Stimulated activated CD8-positive, alpha-beta memory T cell treated with anti-CD3 and anti-CD28 coated beads, Interleukin-12 subunit alpha, Interleukin-12 subunit beta, amount 100 ng/mL, for 24 hours (primary cell): ENCODE results near the gene MPZ.
"Not testable (repeated sequence)": the region's sequence is repeated elsewhere in the genome, so short reads cannot be mapped to it uniquely, and the experiment has no call there.

ENCODE experiments used
- DNase-seq: peaks from one replicate; pipeline ENCODE4 v3.0.0-alpha.2; 2020; ENCODE audit errors: extremely low read depth

Gene MPZ

GRCh38 chr1:161300478-161300877 lies 9.3 kb downstream of the MPZ start:
- no peak for DNase-seq

- DNase-seq = no peak
Measured at GRCh38 chr1:161299347-161299746, 10.4 kb downstream of the MPZ start.

GRCh38 chr1:161298116-161298515 lies 11.7 kb downstream of the MPZ start:
- no peak for DNase-seq

GRCh38 chr1:161297415-161297814 lies 12.4 kb downstream of the MPZ start:
- DNase-seq = no peak

GRCh38 chr1:161290779-161291178 lies 19.0 kb downstream of the MPZ start:
- DNase-seq = no peak

GRCh38 chr1:161287482-161288054 lies 22.2 kb downstream of the MPZ start:
- no peak for DNase-seq

- DNase-seq = no peak
Measured at GRCh38 chr1:161285521-161285920, 24.2 kb downstream of the MPZ start.

GRCh38 chr1:161285113-161285512 lies 24.7 kb downstream of the MPZ start:
- DNase-seq = no peak

GRCh38 chr1:161282991-161283390 lies 26.8 kb downstream of the MPZ start:
- DNase-seq = no peak

- no peak for DNase-seq
Measured at GRCh38 chr1:161274874-161275273, 34.9 kb downstream of the MPZ start.

GRCh38 chr1:161273402-161273801 lies 36.4 kb downstream of the MPZ start:
- no peak for DNase-seq

- DNase-seq = no peak
Measured at GRCh38 chr1:161267321-161267720, 42.4 kb downstream of the MPZ start.

- DNase-seq = no peak
Measured at GRCh38 chr1:161266836-161267235, 42.9 kb downstream of the MPZ start.

GRCh38 chr1:161266202-161266601 lies 43.6 kb downstream of the MPZ start:
- DNase-seq = no peak

GRCh38 chr1:161265305-161265704 lies 44.5 kb downstream of the MPZ start:
- no peak for DNase-seq

- no peak for DNase-seq
Measured at GRCh38 chr1:161261261-161262235, 48.2 kb downstream of the MPZ start.

GRCh38 chr1:161260376-161261260 lies 49.1 kb downstream of the MPZ start:
- DNase-seq = no peak

- DNase-seq = no peak
Measured at GRCh38 chr1:161259765-161260164, 50.0 kb downstream of the MPZ start.

- no peak for DNase-seq
Measured at GRCh38 chr1:161259345-161259702, 50.4 kb downstream of the MPZ start.

GRCh38 chr1:161258439-161259344 lies 51.1 kb downstream of the MPZ start, which contains the start of gene PCP4L1:
TSS of gene PCP4L1 (plus strand) at chr1:161258745. CDS start at chr1:161258975, 230 bp downstream.
- peak; percentile 16 for DNase-seq

GRCh38 chr1:161257109-161257508 lies 52.7 kb downstream of the MPZ start:
- DNase-seq = not testable (repeated sequence)
